HEK293 (cell line): ENCODE measurements around the gene RASSF10.

Source experiments
- CTCF ChIA-PET: fragments of 350-600 bp; formaldehyde crosslinking; extraction: SDS; loops from one replicate; lab custom pipeline; 2021; ENCODE audit warnings: antibody characterized with exemption; lab: Yijun Ruan, JAX
- POLR2A ChIA-PET: fragments of 300-600 bp; formaldehyde crosslinking; extraction: SDS; loops from one replicate; lab custom pipeline; 2020; ENCODE audit warnings: antibody characterized with exemption, inconsistent platforms; lab: Yijun Ruan, JAX
- H3K27ac ChIP-seq: fragments of 200-500 bp; sonication (Bioruptor generic); 2 replicates; pipeline ENCODE4 v1.5.1; 2014; ENCODE audit warnings: low read depth, low read length, control low read depth, inconsistent platforms; ENCODE audit errors: extremely low read depth
- H3K36me3 ChIP-seq, 2 experiments: fragments of 200-500 bp in 1 of 2; sonication (Bioruptor generic) in 1 of 2; 1 replicate in 1 of 2; 2 replicates in 1 of 2; pipeline ENCODE4 v1.5.1; 2014 to 2017; ENCODE audit warnings: inconsistent platforms in 2 of 2, low read length in 2 of 2; ENCODE audit not compliant: control insufficient read depth in 2 of 2, insufficient read depth in 1 of 2
- H3K4me1 ChIP-seq: fragments of 200-500 bp; sonication (Bioruptor generic); 2 replicates; pipeline ENCODE4 v1.5.1; 2014; ENCODE audit warnings: mild to moderate bottlenecking, low read length, inconsistent platforms; ENCODE audit not compliant: control insufficient read depth, insufficient read depth
- H3K4me3 ChIP-seq: 2 replicates; pipeline ENCODE4 v1.5.1; 2011; ENCODE audit warnings: low read depth, mild to moderate bottlenecking, control low read depth, low read length, moderate library complexity
- H3K9me3 ChIP-seq: fragments of 200-500 bp; sonication (Bioruptor generic); 2 replicates; pipeline ENCODE4 v1.5.1; 2014; ENCODE audit warnings: low read depth, low read length, inconsistent platforms; ENCODE audit not compliant: control insufficient read depth, insufficient read depth
- BCL11A ChIP-seq: fragments of 450-650 bp; formaldehyde crosslinking; IDR thresholded peaks from 2 replicates; pipeline ENCODE4 v1.5.1; 2016; ENCODE audit warnings: low read depth, missing biosample characterization, missing genetic modification characterization
- OSR2 ChIP-seq: fragments of 450-650 bp; formaldehyde crosslinking; IDR thresholded peaks from 2 replicates; pipeline ENCODE4 v1.5.1; 2016; ENCODE audit warnings: missing biosample characterization, missing genetic modification characterization
- PRDM2 ChIP-seq: fragments of 450-650 bp; formaldehyde crosslinking; IDR thresholded peaks from 2 replicates; pipeline ENCODE4 v1.5.1; 2016; ENCODE audit warnings: missing biosample characterization, missing genetic modification characterization, borderline replicate concordance
- TCF7L2 ChIP-seq: IDR thresholded peaks from 2 replicates; pipeline ENCODE4 v1.6.1; 2011; ENCODE audit warnings: low read depth, mild to moderate bottlenecking, inconsistent platforms, low read length, moderate library complexity, borderline replicate concordance
- ZBTB10 ChIP-seq: fragments of 450-650 bp; formaldehyde crosslinking; IDR thresholded peaks from 2 replicates; pipeline ENCODE4 v1.5.1; 2016; ENCODE audit warnings: missing biosample characterization, missing genetic modification characterization
- ZNF132 ChIP-seq: fragments of 450-650 bp; formaldehyde crosslinking; IDR thresholded peaks from 2 replicates; pipeline ENCODE4 v1.5.1; 2017; ENCODE audit warnings: missing biosample characterization, missing genetic modification characterization, borderline replicate concordance
- ZNF155 ChIP-seq: fragments of 450-650 bp; formaldehyde crosslinking; IDR thresholded peaks from 2 replicates; pipeline ENCODE4 v1.5.1; 2016; ENCODE audit warnings: missing biosample characterization, missing genetic modification characterization
- ZNF211 ChIP-seq: fragments of 450-650 bp; formaldehyde crosslinking; IDR thresholded peaks from 2 replicates; pipeline ENCODE4 v1.5.1; 2016; ENCODE audit warnings: low read depth, missing biosample characterization, missing genetic modification characterization
- ZNF324 ChIP-seq: fragments of 450-650 bp; formaldehyde crosslinking; IDR thresholded peaks from 2 replicates; pipeline ENCODE4 v1.5.1; 2016; ENCODE audit warnings: missing biosample characterization, missing genetic modification characterization
- ZNF416 ChIP-seq: fragments of 450-650 bp; formaldehyde crosslinking; IDR thresholded peaks from 2 replicates; pipeline ENCODE4 v1.5.1; 2016; ENCODE audit warnings: missing biosample characterization, missing genetic modification characterization
- ZNF473 ChIP-seq: fragments of 450-650 bp; formaldehyde crosslinking; IDR thresholded peaks from 2 replicates; pipeline ENCODE4 v1.5.1; 2017; ENCODE audit warnings: missing biosample characterization, missing genetic modification characterization
- ZNF555 ChIP-seq: fragments of 450-650 bp; formaldehyde crosslinking; conservative IDR thresholded peaks from 2 replicates; pipeline ENCODE4 v1.5.1; 2017; ENCODE audit warnings: missing biosample characterization, mild to moderate bottlenecking, missing genetic modification characterization, inconsistent platforms
- ZNF624 ChIP-seq: fragments of 450-650 bp; formaldehyde crosslinking; IDR thresholded peaks from 2 replicates; pipeline ENCODE4 v1.5.1; 2017; ENCODE audit warnings: missing biosample characterization, missing genetic modification characterization
- ZNF654 ChIP-seq: fragments of 450-650 bp; formaldehyde crosslinking; IDR thresholded peaks from 2 replicates; pipeline ENCODE4 v1.5.1; 2016; ENCODE audit warnings: low read depth, missing biosample characterization, missing genetic modification characterization
- ZNF704 ChIP-seq: fragments of 450-650 bp; formaldehyde crosslinking; IDR thresholded peaks from 2 replicates; pipeline ENCODE4 v1.5.1; 2016; ENCODE audit warnings: missing biosample characterization, missing genetic modification characterization
- ZNF777 ChIP-seq: fragments of 450-650 bp; formaldehyde crosslinking; IDR thresholded peaks from 2 replicates; pipeline ENCODE4 v1.5.1; 2017; ENCODE audit warnings: missing biosample characterization, missing genetic modification characterization, borderline replicate concordance
- ZNF791 ChIP-seq: fragments of 450-650 bp; formaldehyde crosslinking; IDR thresholded peaks from 2 replicates; pipeline ENCODE4 v1.5.1; 2016; ENCODE audit warnings: missing biosample characterization, missing genetic modification characterization
- ZSCAN16 ChIP-seq: fragments of 450-650 bp; formaldehyde crosslinking; IDR thresholded peaks from 2 replicates; pipeline ENCODE4 v1.5.1; 2016; ENCODE audit warnings: missing biosample characterization, missing genetic modification characterization
- TF ChIP-seq, protein P1 (sequence below): fragments of 450-650 bp; formaldehyde crosslinking; IDR thresholded peaks from 2 replicates; pipeline ENCODE4 v1.5.0; 2017; ENCODE audit warnings: missing biosample characterization, missing genetic modification characterization, borderline replicate concordance

Gene RASSF10

GRCh38 chr11:13052130-13052571, 43.0 kb downstream of the RASSF10 start (continued):
- TF ChIP-seq, protein P1, sequence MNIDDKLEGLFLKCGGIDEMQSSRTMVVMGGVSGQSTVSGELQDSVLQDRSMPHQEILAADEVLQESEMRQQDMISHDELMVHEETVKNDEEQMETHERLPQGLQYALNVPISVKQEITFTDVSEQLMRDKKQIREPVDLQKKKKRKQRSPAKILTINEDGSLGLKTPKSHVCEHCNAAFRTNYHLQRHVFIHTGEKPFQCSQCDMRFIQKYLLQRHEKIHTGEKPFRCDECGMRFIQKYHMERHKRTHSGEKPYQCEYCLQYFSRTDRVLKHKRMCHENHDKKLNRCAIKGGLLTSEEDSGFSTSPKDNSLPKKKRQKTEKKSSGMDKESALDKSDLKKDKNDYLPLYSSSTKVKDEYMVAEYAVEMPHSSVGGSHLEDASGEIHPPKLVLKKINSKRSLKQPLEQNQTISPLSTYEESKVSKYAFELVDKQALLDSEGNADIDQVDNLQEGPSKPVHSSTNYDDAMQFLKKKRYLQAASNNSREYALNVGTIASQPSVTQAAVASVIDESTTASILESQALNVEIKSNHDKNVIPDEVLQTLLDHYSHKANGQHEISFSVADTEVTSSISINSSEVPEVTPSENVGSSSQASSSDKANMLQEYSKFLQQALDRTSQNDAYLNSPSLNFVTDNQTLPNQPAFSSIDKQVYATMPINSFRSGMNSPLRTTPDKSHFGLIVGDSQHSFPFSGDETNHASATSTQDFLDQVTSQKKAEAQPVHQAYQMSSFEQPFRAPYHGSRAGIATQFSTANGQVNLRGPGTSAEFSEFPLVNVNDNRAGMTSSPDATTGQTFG (tag by site-specific recombination) = no peak
- TF ChIP-seq ZNF624 (tag by site-specific recombination) = no peak
- no peak for TF ChIP-seq TCF7L2
- no peak for TF ChIP-seq ZNF791

DNA sequence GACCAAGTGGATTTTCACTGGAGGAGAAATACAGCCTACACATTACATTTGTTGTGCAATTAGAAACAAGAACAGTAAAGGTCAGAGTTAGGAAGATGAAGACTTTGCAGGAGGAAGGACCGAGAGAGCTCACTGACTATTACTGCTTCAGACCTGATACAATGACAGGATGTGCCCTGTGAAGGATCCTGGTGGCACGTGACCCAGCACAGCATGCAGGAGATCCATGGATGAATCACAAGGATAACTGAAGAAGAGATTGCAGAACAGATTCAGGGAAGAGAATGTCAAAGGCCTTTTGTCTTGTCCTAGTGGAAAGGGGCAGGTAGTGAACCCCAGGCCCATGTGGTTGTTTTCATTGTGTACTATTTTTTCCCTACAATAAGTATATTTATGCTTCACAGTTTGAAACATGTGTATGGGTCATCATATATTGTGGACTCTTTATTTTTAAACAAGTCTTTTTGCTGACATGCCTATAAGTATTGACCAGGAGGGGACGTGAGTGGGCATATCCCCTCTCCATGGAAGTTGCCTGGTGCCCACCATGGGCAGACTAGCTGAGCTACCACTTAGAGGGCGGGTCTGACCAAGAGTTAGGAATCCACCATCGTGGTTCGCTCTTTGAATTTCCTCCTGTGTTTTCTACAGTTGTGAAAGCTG, 44.3 kb downstream of the RASSF10 start:
- TF ChIP-seq OSR2 (tag by site-specific recombination) (no peak), PRDM2 (tag by site-specific recombination) (no peak), ZNF211 (tag by site-specific recombination) (no peak), ZSCAN16 (tag by site-specific recombination) (no peak), ZNF777 (no peak), ZNF704 (tag by site-specific recombination) (no peak), ZNF132 (tag by site-specific recombination) (no peak), ZBTB10 (tag by site-specific recombination) (no peak), ZNF324 (tag by site-specific recombination) (no peak), BCL11A (no peak), ZNF155 (tag by site-specific recombination) (no peak), ZNF473 (no peak), ZNF416 (tag by site-specific recombination) (no peak), ZNF555 (no peak), ZNF654 (tag by site-specific recombination) (no peak)
- TF ChIP-seq, all 188 proteins: peak for 0
- Histone ChIP-seq H3K4me3 (no peak overlapping the region), H3K9me3 (no peaks in the 10 kb centered on the region), H3K27ac (no peak overlapping the region), H3K4me1 (no peaks in the 10 kb centered on the region), H3K36me3 (no peaks in the 10 kb centered on the region)
- ChIA-PET POLR2A (no interaction called here), CTCF (no interaction called here)
